Cerebellar cortex (tissue), 1 donor: ENCODE results near the gene TFF1.

Experiments
- DNase-seq: peaks from one replicate; pipeline ENCODE4 v3.0.0-alpha.2; 2015; ENCODE audit warnings: low spot score

The TFF1 gene

DNA sequence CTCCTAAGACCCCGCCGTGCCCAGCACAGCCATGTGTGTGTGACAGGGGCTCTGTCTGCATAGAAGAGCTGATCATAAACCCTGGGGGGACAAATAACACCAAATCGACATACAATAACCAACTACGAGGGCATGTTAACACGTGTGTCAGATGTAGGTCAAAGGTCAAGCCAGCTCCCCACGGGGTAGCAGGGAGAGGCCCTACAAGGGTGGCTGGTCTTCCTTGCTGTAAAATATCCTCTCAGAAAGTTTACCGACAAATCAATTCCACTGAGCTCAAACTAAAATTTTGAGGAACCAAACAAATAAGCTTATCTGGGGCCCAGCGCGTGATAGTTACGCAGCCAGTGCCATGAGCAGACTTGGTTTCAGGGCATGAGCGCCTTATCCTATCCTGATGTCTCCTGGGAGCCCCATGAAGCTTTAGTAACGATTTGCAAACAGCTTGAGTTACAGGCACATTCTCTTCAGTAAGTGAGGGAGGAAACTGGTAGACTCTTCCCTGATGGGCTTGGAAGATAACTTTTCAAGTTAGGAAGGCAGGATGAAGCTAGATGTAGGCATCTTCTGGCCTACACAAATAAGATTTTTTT, 32.2 kb upstream of the TFF1 start:
- no peak for DNase-seq

DNA sequence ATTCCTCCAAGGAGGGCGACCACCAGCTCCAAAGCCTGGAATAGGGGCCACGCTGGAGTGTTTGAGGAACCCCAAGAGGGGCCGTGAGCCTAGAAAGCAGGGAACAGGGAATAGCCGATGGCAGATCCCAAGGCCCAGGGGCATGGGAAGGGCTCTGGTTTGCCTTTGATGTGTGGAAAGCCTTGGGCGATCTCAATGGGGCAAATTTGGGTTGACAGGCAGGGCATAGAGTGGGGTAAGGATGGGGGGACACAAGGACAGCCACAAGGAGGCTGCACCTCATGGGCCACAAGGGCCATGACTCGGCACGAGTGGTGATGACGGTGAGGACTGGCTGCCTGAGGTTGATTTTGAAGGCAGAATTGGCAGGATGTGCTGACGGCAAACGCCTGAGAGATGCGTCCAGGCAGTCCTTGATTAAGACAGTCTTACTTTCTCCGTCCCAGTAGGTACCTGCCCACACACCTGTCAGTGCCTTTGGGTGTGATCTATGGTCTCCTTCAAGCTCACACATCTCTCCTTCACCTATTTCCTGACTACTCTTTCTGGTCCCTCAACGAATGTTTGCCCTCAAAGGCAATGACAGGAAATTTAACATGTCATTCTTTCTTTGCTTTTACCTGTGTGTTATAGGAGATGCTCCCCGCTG, 31.5 kb upstream of the TFF1 start:
- no peak for DNase-seq

DNA sequence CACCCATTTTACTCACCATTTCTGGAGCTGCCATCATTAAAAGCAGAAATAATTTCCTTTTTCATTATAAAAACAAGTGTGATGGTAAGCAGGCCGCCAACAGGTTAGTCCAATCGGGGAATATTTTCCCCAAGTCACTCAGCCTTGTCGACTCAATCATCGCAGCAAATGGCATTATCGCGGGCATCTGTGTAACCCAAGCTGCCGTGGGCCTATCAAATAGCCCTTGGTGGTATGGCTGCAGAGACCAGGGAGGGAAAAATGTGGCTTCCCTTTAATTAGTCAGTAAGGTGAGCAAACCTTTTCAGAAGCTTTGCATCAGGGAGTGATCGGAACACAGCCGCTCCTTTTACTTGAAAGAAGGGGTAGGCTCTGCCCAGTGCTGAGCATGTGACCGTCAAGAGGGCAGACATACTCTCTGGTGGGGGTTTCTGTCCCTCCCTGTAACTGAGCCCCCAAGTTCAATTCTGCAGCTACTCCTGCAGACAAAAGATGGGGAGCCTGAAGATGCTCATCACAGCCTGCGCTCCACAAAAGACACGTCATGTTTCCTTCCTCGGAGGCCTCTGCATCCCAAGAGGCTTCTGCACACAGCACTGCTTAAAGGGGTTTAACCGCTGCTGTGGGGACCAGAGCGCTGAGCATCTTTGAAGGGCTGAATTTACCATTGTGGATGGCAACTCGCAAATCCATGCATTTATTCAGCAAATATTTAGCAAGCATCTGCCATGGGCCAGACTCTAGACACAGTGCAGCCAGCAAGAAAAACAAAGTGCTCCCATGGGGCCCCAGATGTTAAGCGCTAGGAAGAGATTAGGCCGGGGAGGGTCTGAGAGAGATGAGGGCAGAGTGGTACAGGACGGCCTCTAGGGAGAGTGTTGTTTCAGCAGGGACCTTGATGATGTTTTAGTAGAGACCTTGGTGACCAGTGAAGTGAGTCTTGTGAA, 30.7 kb upstream of the TFF1 start:
- no peak for DNase-seq

DNA sequence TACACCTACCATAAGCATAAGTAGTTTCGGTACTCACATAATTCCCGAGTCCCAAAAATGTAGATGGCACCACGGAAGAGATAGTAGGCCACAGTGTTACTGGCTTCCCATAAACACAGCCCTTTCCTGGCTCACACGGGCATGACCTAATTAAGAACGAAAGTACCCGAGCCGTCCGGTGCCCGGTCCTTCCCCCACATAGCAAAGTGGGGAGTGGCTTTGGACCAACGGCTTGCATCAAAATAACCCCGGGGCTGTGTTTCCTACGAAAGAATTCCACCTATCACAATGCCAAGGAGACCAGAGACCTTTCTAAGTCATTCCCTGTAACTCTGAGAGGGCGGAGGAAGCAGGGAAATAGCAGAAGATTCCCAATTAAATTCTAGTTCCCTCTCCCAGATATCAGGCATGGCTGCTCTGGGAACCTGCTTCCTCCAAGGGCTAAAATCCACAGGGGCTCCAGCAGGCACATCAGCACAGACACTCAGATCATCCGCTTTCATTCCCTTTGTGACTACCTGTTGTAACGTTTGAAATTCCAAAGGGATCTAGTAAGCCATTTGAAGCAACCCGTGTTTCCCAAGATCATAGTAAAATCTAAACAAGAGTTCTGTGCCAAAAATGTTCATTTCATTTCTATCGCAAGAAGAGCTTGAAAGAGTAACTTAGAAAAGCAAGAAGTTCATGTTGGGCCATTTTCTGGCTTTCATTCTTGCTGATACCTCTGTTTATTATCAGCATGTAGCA, 29.7 kb upstream of the TFF1 start, which contains the start of gene TMPRSS3:
TMPRSS3 (minus strand) TSS at position 148 of the 747 bp plus-strand sequence. CDS start 635 bp downstream, outside the sequence.
- no peak for DNase-seq

DNA sequence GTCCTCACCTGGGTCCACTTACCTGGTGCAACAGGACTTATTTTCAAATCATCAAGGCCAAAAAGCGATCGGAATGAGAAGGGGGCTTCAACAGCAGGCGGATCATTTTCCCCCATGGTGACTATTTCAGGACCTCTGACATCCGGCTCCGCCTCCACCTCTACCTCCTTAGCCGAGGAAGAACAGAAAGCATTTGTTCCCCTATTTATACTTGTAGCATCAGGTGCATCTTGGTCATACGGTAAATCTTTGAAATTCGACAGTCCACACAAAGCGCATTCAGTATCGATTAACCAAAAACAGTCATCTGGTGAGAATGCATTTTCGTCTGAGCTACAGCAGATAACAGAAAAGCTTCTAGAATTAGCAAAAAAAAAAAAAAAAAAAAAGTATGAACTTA, 29.0 kb upstream of the TFF1 start:
- no peak for DNase-seq

DNA sequence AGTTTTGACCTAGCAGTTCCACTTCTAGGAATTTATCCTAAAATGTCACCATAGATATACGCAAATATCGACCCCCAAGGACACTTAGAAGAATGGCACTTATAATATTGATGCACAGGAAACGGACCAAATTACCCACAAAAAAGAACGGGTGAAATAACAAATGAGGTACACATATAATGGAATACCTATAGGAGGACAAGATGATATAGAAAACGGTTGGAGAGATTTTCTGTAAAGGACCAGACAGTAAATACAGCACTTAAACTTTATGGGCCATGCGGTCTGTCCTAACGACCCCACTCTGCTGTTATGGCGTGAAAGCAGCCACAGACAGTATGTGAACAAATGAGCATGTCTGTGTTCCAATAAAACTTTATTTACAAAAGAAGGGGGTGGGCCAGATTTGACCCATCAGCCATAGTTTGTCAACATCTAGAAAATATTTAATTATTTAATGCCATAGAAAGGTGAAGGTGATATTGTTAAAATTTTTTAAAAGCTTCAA, 27.2 kb upstream of the TFF1 start:
- no peak for DNase-seq

DNA sequence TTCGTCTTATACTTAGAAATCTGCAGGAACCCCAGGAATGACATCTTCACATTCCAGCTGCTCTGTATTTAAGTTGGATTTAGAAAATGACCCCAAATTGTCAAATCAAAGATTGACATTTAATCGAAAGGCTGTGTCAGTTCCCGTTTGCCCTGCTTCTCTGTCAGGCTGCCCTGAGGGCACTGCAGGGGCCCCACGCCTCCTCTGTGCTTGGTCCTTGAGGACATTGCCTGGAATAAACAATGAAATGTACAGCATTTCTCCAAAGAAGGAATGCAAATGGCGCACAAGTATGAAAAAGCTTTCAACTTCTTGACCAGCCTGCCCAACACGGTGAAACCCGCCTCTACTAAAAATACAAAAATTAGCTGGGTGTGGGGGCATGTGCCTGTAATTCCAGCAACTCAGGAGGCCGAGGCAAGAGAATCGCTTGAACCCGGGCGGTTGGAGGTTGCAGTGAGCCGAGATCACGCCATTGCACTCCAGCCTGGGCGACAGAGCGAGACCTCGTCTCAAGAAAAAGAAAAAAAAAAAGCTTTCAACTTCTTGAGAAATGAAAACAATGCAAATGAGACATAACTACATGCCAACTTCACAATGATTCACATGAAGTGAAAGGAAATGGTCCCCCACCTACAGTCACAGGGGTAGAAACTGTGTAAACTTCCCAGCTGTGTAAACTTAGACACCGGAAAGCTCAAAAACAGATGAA, 26.6 kb upstream of the TFF1 start:
- DNase-seq: no peak

DNA sequence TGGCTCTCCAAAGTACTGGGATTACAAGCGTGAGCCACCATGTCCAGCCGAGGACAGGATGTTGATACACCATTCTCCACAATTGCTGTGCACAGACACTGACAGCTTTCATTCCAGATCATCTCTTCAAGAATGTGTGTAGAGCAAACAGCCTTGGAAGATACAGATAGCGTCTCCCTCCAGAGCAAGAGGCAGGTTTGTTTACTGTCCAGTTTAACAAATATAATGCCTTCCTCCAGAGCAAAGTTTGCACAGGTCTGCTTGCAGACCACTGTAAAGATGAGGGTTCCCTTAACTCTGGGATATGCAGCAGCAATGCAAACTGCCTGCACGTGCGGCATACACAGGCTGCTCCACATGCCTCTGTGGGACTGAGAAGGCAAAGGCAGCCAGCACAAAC, 25.0 kb upstream of the TFF1 start:
- DNase-seq: no peak

DNA sequence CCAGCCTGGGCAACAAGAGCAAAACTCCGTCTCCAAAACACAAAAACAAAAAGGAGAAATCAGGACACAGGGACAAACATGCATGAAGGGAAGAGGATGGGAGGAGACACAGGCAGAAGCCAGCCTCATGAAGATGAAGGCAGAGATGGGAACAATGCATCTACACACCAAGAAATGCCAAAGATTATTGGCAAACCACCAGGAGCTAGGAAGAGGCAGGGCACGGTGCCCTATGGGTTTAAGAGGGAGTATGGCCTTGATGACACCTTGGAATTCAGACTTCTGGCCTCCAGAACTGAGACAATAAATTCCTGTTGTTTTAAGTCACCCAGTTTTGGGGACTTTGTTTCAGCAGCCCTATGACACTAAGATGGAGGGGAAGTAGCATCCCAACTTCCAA, 24.4 kb upstream of the TFF1 start:
- no peak for DNase-seq

DNA sequence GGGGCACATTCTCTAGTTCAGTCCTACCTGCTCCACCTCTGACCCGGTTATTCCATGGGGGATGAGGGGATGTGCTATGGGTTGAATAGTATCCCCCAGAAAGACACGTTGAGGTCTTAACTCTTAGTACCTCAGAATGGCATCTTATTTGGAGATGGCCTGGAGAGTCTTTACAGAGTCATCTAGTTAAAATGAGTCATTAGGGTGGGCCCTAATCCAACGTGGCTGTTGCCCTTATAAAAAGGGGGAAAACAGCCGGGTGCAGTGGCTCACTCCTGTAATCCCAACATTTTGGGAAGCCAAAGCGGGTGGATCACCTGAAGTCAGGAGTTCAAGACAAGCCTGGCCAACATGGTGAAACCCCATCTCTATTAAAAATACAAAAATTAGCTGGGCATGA, 23.9 kb upstream of the TFF1 start:
- DNase-seq: no peak

DNA sequence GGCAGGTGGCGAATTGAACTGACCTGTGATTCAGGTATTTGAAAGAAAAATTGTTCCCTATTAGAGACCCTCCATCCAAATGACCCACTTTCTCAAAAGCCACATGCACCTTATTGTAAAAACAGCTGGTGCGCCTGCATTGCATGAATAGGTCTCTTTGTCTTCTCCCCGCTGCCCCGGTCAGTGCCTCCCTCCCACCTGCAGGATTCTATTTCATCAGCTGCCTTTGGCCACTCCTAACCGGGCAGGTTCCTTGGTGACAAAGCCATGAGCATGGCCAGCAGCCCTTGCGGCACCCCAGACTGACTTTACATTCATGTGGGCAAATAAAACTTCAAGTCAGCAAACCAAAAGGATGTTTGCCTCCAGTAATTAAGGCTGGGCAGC, 23.1 kb upstream of the TFF1 start:
- DNase-seq: no peak

DNA sequence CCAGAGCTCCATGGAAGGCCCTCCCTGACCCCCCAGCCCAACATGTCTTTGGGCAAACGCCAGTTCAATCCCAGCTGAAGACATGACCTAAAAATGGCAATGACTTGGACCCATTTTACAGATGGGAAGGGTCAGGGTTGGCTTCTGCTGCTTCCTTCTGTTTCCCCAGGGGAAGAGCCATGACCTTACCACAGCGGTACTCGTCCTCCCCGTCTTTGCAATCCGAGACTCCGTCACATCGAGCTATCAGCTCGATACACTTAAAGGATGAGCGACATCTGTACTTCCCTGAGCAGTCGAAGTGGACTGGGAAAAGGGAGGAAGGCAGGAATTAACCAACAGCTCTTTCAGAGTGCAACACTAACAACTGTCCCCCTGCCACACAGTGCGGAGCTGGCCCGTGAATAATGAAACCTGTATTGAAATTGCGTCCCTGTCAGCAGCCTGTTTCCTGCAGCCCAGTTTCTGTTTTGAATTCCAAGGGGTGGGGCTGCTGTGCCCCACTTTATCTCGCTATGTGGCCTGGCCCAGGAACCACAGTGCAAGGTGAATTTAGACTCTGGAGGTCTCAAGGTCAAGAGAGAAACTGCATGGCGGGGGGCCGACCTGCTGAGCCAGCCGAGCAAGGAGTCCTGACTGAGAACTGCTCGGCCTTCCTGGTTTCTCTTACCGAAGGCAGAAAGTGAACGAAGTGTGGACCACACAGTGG, 22.6 kb upstream of the TFF1 start:
- DNase-seq: no peak

DNA sequence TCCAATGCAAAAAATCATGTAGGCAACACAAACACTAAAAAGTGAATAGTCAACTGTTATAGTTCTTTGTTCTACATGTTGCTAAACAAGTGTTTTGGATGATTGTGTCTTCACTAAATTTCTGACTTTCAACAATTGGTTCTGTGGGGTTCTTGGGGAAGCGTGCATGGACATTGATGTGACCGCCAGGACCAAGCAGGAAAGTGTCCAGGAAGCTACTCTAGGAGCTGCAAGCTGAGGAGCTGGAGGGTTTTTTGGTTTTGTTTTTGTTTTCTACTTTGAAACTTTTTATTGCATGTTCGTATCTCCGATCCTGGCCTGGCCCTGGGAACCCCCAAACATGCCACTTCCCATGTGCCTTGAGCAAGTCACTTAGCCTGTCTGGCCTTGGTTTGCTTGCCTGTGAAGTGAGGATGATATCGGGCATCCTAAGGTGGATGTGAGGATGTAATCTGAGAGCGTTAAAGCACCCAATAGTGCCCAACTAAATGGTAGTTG, 21.6 kb upstream of the TFF1 start:
- no peak for DNase-seq

DNA sequence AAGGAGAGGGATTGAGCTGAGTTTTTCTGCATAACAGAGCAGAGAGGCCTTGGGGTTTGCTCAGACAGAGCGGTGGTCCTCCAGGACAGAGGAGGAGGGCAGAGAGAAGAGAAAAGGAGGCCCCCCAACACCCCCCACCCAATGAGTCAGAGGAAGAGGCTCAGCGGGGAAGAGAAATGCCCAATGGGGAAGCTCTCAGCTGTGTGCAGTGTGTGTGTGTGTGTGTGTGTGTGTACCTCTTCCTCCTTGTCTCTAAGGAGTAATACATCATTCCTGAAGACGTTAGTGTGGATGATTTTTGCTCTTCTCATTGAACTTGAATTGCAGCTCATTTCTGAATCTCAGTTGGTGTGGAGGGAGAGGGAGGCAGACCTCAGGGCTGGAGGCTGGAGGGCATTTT, 20.8 kb upstream of the TFF1 start:
- no peak for DNase-seq

DNA sequence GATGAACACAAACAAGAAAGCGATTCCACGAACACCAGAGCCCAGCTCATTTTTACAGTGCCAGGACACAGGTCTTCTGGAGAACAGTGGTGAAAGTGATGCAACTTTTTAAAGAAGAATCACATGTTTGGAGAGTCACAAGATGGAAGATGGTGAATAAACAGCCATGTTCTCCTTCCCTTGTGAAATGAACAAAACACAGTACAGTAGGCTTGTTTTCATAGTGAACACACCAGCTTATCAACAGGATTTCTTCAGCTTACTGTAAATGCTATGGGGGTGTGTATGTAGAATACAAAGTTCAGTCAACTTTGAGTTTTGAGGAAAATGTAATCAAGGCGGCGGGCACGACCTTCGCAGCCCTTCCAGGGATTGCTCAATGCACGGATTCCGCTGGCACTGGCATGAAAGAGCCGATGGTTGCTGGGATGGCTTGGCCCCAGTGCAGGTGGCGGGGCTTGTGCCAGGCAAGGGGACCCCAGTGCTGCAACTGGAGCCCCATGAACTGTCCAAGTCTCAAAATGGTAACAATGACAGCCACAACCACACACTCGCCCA, 19.8 kb upstream of the TFF1 start:
- DNase-seq: no peak

DNA sequence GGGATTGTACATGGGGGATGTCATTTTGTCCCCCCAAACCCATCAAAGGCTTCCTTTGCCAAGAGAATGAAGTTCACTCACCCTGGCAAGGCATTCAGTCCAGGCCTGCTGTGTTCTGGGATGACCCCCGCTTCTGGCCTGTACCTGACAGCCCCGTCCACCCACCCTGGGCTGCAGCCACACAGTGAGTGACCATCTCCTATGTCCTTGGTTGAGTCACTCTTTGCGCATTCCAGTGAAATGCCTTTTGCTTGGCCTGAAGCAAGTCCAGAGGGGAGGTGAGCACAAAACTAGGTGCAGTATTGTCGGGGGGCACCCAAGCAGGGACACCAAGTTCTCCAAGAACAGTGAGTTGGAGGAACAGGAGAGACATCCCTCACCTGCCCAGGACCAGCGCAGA, 19.3 kb upstream of the TFF1 start:
- DNase-seq: no peak

DNA sequence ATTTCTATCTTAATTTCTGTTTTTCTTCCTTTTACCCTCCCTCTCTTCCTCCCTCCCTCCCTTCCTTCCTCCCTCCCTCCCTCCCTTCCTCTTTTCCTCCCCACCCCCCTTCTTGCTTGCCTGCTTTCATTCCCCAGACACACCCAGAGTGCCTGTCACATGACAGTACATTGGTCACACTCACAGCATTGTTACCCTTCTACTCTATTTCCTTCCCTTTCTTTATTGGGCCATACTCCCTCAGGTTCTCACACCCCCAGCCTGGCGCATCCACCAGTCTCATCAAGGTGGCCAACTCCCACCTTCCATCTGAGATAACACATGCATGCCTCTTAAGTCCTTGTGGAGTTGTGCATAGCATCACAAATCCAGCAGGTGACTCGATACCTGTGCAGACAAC, 18.7 kb upstream of the TFF1 start:
- no peak for DNase-seq

DNA sequence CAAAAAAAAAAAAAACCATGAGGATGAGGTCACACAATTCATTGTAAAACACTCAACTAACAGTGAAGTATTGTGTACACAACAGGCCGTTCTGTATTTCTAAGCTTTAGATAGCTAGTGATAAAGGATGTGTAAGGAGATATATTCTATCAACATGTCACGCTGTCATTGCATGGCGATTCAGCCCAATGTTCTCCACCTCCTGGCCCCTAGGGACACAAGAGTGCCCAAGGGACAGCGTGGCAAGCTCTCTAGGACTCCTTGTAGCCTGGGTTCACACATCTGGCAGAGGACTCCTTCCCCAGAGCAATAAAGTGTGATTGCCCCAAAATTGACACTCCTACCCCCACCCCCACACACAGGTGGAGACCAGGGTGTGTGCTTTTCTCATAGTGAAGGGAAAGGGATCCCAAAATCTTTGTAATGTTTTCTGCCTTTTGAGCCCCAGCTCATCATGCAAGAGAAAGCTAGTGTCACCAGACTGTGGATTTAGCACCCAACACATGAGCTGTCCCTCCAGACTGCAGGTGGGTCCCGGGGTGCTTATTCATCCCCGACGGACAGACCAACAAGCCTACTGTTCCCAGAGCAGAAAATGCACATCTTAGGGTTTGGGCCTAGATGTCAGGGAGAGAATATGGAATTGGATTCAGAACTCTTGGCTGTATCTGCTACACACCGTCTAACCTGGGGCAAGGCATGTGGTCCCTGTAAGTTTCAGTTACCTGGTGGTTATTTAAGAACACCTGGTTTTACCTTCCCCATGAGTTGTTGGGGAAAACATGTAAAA, 18.0 kb upstream of the TFF1 start:
- DNase-seq: no peak

DNA sequence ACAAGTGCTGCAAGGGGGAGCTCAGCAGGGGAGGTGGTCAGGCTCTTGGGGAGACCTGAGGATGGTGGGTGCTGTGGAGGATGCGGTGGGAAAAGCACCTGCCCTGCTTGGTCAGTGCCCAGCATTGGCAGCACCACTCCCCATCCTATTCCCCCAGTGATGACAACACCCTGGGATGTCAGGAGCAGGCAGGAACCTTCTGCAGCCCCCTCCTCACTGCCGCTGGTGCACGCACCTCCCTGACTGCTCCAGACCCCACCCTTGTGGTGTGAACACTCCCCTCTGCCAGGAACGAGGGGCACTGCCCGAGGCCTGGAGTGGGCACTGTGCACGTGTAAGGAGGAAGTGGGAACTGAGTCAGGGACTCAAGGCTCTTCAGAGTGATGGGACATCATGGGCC, 17.0 kb upstream of the TFF1 start:
- no peak for DNase-seq

DNA sequence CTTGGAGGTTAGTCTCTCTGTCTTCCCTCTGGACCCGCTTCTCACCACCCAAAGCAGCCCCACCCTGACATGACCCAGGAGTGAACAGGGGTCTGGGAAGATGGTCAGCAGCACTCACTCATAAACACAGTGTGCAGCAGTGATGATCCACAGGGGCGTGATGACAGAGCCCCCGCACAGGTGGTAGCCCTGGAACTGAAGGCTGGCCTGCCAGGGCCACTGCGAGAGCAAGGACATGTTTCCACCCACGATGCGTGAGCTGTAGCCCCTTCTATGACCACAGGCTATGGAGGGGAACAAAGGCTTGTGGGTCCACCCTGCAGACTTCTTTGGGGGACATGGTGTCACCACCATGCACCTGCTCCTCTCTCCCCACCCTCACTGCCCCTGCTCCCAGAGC, 16.6 kb upstream of the TFF1 start:
- DNase-seq: no peak
